NCI-H1417 treated with DMSO at 0.1 percent for 48 hours (cell line): ENCODE measurements around the gene CHEK2.
A peak's percentile ranks its signal among the peaks of the same experiment; 100 is the strongest.
"Not testable (repeated sequence)": the region's sequence is repeated elsewhere in the genome, so short reads cannot be mapped to it uniquely, and the experiment has no call there.

Experiments used
- DNase-seq: peaks from one replicate; lab custom pipeline; 2025; lab: John Stamatoyannopoulos, UW

Gene CHEK2

GRCh38 chr22:28689796-28690195, 51.8 kb downstream of the CHEK2 start:
- not testable (repeated sequence) for DNase-seq

GRCh38 chr22:28682966-28683365, 58.7 kb downstream of the CHEK2 start:
- not testable (repeated sequence) for DNase-seq

GRCh38 chr22:28680813-28681490, 60.7 kb downstream of the CHEK2 start:
- not testable (repeated sequence) for DNase-seq

GRCh38 chr22:28679611-28680287, 61.9 kb downstream of the CHEK2 start, which contains the start of gene TTC28:
TTC28 (minus strand) TSS chr22:28679840; CDS start chr22:28679723, 117 bp downstream.
- peak; percentile 8 for DNase-seq

DNA sequence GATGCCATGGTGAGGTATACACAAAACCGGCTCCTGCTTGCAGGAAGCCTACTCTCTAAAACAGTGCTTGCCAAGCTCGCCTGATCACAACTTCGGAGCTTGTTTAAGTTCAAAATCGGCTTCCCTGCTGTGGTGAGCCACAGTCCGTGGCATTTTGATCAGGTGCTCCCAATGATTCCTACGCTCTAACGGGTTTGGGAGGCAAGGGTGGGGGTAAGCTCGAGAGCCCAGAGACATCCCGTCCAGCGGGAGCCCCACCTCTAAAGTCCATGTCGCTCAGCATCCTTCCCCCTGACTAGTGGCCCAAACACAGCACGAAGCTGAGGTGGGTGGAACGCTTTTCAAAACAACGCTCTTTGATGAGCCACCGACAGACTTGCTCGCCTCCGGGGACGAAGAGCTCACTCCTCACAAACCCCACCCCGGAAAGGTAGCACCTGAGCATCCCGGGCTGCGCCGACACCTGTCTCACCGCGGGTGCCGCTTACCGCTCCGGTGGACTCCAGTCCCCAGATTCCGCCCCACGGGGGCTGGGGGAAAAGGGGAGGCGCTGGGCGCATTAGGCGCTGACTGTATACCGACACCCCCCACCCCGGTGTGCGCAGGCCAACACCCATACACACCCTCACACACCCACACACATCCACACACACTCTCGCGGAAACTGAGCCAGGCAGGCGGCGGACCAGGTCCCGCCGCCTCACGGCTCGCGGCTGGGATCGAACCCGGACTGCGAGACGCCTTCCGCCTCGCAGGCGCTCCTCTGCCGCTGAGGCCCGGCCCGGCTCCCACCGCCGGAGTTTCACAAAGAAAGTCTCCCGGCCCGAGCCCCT, 62.6 kb downstream of the CHEK2 start:
- DNase-seq, result not testable (repeated sequence)

DNA sequence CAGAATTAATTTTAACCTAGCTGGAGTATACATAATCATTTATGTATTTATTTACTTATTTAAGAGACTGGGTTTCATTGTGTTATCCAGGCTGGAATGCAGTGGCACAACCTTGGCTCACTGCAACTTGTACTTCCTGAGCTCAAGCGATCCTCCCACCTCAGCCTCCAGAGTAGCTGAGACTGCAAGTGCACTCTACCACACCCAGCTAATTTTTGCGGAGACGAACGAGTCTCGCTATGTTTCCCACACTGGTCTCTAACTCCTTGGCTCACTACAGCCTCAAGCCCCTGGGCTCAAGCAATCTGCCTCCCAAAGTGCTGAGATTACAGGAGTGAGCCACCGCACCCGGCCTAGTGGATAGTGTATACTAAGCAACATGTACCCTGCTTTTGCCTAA, 63.5 kb downstream of the CHEK2 start:
- not testable (repeated sequence) for DNase-seq

GRCh38 chr22:28674121-28674563, 67.5 kb downstream of the CHEK2 start:
- no peak for DNase-seq

- DNase-seq, result no peak
These were observed 70.9 kb downstream of the CHEK2 start for GRCh38 chr22:28670756-28671155.

DNA sequence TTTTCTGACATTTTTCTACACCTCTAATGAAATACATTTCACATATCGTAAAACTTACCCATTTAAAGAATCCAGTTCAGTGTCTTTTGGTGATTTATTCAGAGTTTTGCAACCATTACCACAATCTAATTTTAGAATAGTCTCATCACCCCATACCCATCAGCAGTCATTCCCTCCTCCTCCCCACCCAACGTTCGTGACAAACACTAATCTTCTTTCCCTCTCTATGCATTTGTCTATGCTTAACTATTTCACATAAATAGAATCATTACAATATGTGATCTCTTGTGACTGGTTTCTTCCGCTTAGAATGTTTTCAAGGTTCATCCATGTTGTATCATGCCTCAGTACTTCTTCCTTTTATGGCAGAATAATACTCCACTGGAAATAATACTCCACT, 71.5 kb downstream of the CHEK2 start:
- no peak for DNase-seq

DNA sequence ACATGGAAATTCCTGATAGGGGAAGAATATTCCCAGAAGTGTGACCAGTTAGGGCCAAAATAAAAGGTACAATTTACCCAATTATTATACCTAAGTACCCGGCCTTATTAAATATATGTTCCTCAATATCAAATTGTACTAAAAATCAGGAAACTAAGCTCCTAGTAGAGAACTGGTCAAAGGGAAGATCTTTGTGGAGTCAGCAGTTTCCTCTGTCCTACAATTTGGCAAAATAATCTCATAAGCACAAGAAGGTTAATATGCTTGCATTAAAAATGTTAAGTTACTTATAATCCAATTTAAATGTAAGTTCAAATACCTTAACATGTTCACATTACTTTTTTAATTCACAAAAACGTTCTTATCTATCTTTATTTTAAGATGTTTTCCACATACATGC, 72.2 kb downstream of the CHEK2 start:
- no peak for DNase-seq

- DNase-seq, result not testable (repeated sequence)
These were observed 78.1 kb downstream of the CHEK2 start for GRCh38 chr22:28663569-28663942.

DNA sequence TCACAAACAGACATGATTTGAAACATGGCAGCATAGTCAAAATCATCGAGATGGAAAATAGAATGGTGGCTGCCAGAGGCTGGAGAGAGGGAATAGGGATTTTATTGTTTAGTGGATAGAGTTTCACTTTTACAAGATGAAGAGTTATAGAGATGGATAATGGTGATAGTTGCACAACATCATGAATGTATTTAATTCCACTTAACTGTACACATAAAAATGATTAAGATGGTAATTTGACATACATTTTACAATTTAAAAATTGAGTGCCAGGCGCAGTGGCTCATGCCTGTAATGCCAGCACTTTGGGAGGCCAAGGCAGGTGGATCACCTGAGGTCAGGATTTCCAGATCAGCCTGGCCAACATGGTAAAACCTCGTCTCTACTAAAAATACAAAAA, 83.2 kb downstream of the CHEK2 start:
- no peak for DNase-seq

GRCh38 chr22:28656181-28656580, 85.4 kb downstream of the CHEK2 start:
- no peak for DNase-seq

GRCh38 chr22:28650463-28650862, 91.2 kb downstream of the CHEK2 start:
- no peak for DNase-seq

- DNase-seq, result no peak
These were observed 92.8 kb downstream of the CHEK2 start for GRCh38 chr22:28648792-28649191.

DNA sequence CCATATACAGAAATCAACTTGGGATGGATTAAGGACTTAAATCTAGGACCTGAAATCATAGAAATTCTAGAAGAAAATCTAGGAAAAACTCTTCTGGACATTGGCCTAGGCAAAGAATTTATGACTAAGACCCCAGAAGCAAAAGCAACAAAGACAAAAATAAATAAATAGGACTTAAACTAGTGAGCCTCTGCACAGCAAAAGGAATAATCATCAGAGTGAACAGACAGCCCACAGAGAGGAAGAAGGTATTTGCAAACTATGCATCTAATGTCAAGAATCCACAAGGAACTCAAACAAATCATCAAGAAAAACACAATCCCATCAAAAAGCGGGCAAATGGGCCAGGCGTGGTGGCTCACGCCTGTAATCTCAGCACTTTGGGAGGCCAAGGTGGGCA, 94.4 kb downstream of the CHEK2 start:
- no peak for DNase-seq

DNA sequence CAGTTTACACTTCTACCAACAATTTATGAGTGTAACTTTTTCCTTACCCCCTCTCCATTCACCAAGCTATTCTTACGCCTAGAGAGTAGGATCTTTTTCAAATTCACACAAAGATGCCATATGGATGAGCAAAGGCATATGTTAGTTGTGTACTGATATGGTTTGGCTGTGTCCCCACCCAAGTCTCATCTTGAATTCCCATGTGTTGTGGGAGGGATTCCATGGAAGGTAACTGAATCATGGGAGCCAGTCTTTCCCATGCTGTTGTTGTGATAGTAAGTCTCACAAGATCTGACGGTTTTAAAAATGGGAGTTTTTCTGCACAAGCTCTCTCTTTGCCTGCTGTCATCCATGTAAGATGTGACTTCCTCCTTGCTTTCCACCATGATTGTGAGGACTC, 102.3 kb downstream of the CHEK2 start:
- no peak for DNase-seq
